Lower leg skin (tissue), 3 donors: Measurements from ENCODE around the gene STPG1.

Experiments
- CTCF ChIP-seq, 3 donors: fragments of 450-650 bp; IDR thresholded peaks; one replicate each; pipeline ENCODE4 v1.5.1; 2016; ENCODE audit warnings: antibody characterized with exemption in 3 of 3, mild to moderate bottlenecking in 3 of 3, moderate library complexity in 2 of 3
- POLR2A ChIP-seq, 2 donors: fragments of 450-650 bp; IDR thresholded peaks; one replicate each; pipeline ENCODE4 v1.6.1; 2016 to 2017; ENCODE audit warnings: antibody characterized with exemption in 2 of 2, mild to moderate bottlenecking in 1 of 2, moderate library complexity in 1 of 2

GRCh38 chr1:24369199-24369598 lies 44.4 kb downstream of the STPG1 start:
- TF ChIP-seq POLR2A (IDR thresholded peaks at IDR 0.05) (no peak), CTCF (IDR thresholded peaks at IDR 0.05) (no peak)
